22Rv1 (cell line): ENCODE measurements around the gene ARMC5.

Experiments used
- ZFX ChIP-seq: fragments of 450-650 bp; IDR thresholded peaks from 2 replicates; pipeline ENCODE4 v1.6.1; 2017; ENCODE audit warnings: antibody characterized with exemption, borderline replicate concordance
- TF ChIP-seq, protein P1 (sequence below): fragments of 450-650 bp; IDR thresholded peaks from 2 replicates; pipeline ENCODE4 v1.5.1; 2017; ENCODE audit warnings: mild to moderate bottlenecking

DNA sequence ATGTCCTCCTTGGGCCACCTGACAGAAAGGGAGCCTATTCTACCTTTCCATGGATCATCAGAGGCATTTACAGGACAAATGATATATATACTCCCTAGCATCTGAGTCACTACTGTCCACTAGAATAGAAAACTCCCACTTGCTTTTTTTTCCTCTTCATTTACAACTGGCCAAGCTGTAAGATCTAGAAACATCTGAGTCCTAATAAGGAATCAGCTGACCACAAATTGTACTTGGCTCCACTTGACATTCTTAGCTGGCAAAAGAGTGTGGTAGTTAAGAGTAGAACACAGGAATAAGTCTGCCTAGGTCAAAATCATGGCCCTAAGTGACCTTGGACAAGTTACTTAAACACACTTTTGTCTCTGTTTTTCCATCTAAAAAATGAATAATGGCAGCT, 43.7 kb downstream of the ARMC5 start:
- TF ChIP-seq, protein P1, sequence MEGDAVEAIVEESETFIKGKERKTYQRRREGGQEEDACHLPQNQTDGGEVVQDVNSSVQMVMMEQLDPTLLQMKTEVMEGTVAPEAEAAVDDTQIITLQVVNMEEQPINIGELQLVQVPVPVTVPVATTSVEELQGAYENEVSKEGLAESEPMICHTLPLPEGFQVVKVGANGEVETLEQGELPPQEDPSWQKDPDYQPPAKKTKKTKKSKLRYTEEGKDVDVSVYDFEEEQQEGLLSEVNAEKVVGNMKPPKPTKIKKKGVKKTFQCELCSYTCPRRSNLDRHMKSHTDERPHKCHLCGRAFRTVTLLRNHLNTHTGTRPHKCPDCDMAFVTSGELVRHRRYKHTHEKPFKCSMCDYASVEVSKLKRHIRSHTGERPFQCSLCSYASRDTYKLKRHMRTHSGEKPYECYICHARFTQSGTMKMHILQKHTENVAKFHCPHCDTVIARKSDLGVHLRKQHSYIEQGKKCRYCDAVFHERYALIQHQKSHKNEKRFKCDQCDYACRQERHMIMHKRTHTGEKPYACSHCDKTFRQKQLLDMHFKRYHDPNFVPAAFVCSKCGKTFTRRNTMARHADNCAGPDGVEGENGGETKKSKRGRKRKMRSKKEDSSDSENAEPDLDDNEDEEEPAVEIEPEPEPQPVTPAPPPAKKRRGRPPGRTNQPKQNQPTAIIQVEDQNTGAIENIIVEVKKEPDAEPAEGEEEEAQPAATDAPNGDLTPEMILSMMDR: no peak
- TF ChIP-seq ZFX: no peak
